Progenitor cell of endocrine pancreas (in vitro differentiated cells): ENCODE data around the gene RASA4. TPM values are rescaled to one million over a fixed set of nuclear protein-coding genes. Genes with fewer than 3 reads are reported as not detected.
"Not testable (repeated sequence)": the region's sequence is repeated elsewhere in the genome, so short reads cannot be mapped to it uniquely, and the experiment has no call there.

Experiments used
- DNase-seq: peaks from one replicate; pipeline ENCODE4 v3.0.0; 2021; ENCODE audit warnings: low spot score; ENCODE audit not compliant: unreplicated experiment
- H3K27ac Mint-ChIP-seq: 2 replicates; pipeline ENCODE4 v1.8.0; 2021; ENCODE audit warnings: mild to moderate bottlenecking, moderate library complexity, mixed read lengths
- H3K27me3 Mint-ChIP-seq: 2 replicates; pipeline ENCODE4 v1.8.0; 2021; ENCODE audit warnings: mixed read lengths
- H3K36me3 Mint-ChIP-seq: 2 replicates; pipeline ENCODE4 v1.8.0; 2022; ENCODE audit warnings: mixed read lengths; ENCODE audit not compliant: insufficient read depth
- H3K4me1 Mint-ChIP-seq: 2 replicates; pipeline ENCODE4 v1.8.0; 2021; ENCODE audit warnings: low read depth, mixed read lengths
- H3K4me3 Mint-ChIP-seq: 2 replicates; pipeline ENCODE4 v1.8.0; 2021; ENCODE audit warnings: low read depth, mild to moderate bottlenecking, moderate library complexity, mixed read lengths
- H3K9me3 Mint-ChIP-seq: 2 replicates; pipeline ENCODE4 v1.8.0; 2021; ENCODE audit warnings: low read depth, mixed read lengths
- total RNA-seq: library from RNA; stranded (reverse); gene quantifications from 2 replicates; pipeline ENCODE4 v1.2.1, GENCODE V29; 2021

Gene RASA4
- total RNA-seq, 1 donor from 2014 or later, result 20.2 TPM

DNA sequence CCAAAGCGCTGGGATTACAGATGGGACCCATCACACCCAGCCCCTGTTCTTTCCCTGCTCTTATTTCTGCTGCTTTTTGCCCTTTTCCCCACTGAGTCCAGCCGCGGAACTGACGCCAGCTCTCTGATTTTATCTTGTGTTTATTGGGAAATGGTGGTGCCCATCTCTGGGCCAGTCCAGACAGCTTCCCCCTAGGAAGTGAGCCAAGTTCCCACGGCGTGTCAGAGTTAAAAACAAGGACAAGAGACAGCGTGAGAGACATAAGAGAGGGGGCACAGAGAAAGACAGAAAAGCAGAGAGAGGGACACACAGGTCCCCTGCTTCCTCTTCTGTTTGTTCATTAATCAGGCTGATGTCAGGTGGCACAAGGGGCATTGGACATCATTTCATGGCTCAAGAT lies 85.0 kb downstream of the RASA4 start:
- not testable (repeated sequence) for H3K9me3 Mint-ChIP-seq, H3K36me3 Mint-ChIP-seq, H3K4me1 Mint-ChIP-seq, DNase-seq, H3K4me3 Mint-ChIP-seq, H3K27ac Mint-ChIP-seq, H3K27me3 Mint-ChIP-seq

- H3K9me3 Mint-ChIP-seq, H3K27ac Mint-ChIP-seq, H3K4me3 Mint-ChIP-seq, H3K36me3 Mint-ChIP-seq, H3K4me1 Mint-ChIP-seq, H3K27me3 Mint-ChIP-seq, DNase-seq: not testable (repeated sequence)
Measured at GRCh38 chr7:102527822-102528793, 88.4 kb downstream of the RASA4 start.

GRCh38 chr7:102527182-102527581 lies 89.4 kb downstream of the RASA4 start:
- DNase-seq, H3K36me3 Mint-ChIP-seq: not testable (repeated sequence)

DNA sequence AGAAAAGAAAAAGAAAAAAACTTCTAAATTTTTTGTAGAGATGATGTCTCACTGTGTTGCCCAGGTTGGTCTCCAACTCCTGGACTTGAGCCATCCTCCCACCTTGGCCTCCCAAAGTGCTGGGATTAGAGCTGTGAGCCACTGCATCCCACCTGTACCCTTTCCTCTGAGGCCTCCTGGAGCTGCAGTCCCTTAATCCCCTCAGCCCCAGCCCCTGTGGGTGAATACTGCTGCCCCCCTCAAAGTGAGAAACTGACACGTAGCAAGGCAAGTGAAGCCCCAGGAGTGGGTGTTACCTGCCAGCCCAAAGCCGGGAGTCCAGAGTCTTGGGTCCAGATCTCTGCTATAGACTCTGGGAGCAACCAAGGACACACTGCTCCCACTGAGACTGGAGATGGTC lies 91.8 kb downstream of the RASA4 start:
- H3K4me1 Mint-ChIP-seq, H3K4me3 Mint-ChIP-seq, H3K27ac Mint-ChIP-seq, H3K36me3 Mint-ChIP-seq, DNase-seq, H3K9me3 Mint-ChIP-seq, H3K27me3 Mint-ChIP-seq: not testable (repeated sequence)

More at GRCh38 chr7:102527182-102527581, 89.4 kb downstream of the RASA4 start:
- H3K9me3 Mint-ChIP-seq, H3K4me3 Mint-ChIP-seq, H3K27me3 Mint-ChIP-seq, H3K4me1 Mint-ChIP-seq, H3K27ac Mint-ChIP-seq: not testable (repeated sequence)

Other genes with a start within 250 kb of the RASA4 start
- 44.8 and 45.0 TPM in 2 replicates for gene PRKRIP1, start 220.4 kb downstream of the RASA4 start, total RNA-seq
- gene ORAI2, start 183.2 kb downstream of the RASA4 start, total RNA-seq, result 35.4 and 41.8 TPM in 2 replicates
- 14.3 and 16.4 TPM in 2 replicates for gene ALKBH4, start 151.9 kb downstream of the RASA4 start, total RNA-seq
- gene LRWD1, start 151.8 kb downstream of the RASA4 start, total RNA-seq, result 27.7 and 31.8 TPM in 2 replicates
- 48.6 and 50.5 TPM in 2 replicates for gene POLR2J, start 137.8 kb downstream of the RASA4 start, total RNA-seq
- gene RASA4B, start 99.0 kb downstream of the RASA4 start, total RNA-seq, result 8.7 and 10.8 TPM in 2 replicates
- gene UPK3BL2, start 73.1 kb downstream of the RASA4 start, total RNA-seq, result 9.4 and 13.4 TPM in 2 replicates
- not detected in 2 replicates for gene SPDYE2, start 65.5 kb downstream of the RASA4 start, total RNA-seq
- gene POLR2J3, start 44.2 kb downstream of the RASA4 start, total RNA-seq, result 28.2 and 31.5 TPM in 2 replicates
- 18.9 and 19.2 TPM in 2 replicates for gene UPK3BL1, start 26.0 kb upstream of the RASA4 start, total RNA-seq
- gene SPDYE2B, start 33.6 kb upstream of the RASA4 start, total RNA-seq, result not detected in 2 replicates
- 8.6 and 8.9 TPM in 2 replicates for gene POLR2J2, start 54.9 kb upstream of the RASA4 start, total RNA-seq
- gene FAM185A, start 132.2 kb upstream of the RASA4 start, total RNA-seq, result 13.9 and 19.4 TPM in 2 replicates